Stimulated activated CD4-positive, alpha-beta T cell treated with anti-CD3 and anti-CD28 coated beads, Interleukin-15, amount 100 ng/mL, for 48 hours (primary cell): ENCODE data around the gene SH3BP4.

Source experiments
- DNase-seq, 2 donors: peaks; one replicate each; pipeline ENCODE4 v3.0.0-alpha.2; 2020; ENCODE audit warnings: low read depth in 2 of 2

SH3BP4 gene, protein sequence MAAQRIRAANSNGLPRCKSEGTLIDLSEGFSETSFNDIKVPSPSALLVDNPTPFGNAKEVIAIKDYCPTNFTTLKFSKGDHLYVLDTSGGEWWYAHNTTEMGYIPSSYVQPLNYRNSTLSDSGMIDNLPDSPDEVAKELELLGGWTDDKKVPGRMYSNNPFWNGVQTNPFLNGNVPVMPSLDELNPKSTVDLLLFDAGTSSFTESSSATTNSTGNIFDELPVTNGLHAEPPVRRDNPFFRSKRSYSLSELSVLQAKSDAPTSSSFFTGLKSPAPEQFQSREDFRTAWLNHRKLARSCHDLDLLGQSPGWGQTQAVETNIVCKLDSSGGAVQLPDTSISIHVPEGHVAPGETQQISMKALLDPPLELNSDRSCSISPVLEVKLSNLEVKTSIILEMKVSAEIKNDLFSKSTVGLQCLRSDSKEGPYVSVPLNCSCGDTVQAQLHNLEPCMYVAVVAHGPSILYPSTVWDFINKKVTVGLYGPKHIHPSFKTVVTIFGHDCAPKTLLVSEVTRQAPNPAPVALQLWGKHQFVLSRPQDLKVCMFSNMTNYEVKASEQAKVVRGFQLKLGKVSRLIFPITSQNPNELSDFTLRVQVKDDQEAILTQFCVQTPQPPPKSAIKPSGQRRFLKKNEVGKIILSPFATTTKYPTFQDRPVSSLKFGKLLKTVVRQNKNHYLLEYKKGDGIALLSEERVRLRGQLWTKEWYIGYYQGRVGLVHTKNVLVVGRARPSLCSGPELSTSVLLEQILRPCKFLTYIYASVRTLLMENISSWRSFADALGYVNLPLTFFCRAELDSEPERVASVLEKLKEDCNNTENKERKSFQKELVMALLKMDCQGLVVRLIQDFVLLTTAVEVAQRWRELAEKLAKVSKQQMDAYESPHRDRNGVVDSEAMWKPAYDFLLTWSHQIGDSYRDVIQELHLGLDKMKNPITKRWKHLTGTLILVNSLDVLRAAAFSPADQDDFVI

DNA sequence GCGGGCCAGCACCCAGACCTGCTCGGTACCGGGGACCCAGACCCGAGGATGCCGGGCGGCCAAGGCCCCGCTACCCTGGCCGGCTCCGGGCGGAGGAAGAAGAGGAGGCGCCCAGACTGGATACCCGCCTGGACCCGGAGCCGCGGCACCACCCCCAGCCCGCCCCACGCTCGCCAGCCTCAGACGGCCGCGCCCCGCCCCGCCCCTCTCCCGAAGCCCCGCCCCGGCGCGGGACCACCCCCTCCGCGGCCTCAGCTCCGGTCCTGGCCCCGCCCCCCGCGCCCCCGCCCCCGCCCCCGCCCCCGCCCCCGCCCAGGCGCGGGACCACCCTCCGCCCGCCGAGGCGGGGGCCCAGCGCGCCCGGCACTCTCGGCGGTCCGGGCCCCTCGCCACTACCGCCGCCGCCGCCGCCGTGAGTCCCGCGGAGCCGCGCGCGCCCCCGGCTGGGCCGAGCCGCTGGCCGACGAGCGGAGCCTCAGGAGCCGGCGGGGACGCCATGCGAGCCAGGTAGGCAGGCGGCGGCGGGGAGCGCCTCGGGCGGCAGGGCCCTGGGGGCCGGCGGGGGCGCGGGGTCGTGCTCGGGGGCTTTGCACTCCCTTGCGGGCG, at the start of gene SH3BP4:
TSS of gene SH3BP4 (plus strand) at position 354 of the 606 bp plus-strand sequence. CDS start 82,986 bp downstream, outside the sequence.
- DNase-seq, result no peak

DNA sequence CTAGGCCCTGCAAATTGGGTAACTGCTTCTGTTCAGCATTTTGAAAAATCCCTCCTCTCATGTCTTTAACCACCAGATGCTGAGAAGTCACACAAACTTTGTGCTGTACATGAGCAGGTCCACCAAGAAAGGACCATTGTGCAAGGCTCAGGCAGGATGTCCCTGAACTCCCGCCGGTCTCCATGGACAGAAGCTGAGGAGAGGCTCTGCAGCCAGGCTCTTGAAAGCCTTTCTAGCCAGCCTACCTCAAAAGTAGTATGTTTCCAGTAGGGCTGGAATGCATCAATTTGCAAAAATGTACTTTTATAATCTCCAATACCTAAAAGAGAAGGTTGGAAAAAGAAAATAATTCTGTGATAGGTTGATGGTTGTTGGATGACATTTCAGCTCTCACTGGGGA, 47.0 kb upstream of the SH3BP4 start:
- no peak for DNase-seq

DNA sequence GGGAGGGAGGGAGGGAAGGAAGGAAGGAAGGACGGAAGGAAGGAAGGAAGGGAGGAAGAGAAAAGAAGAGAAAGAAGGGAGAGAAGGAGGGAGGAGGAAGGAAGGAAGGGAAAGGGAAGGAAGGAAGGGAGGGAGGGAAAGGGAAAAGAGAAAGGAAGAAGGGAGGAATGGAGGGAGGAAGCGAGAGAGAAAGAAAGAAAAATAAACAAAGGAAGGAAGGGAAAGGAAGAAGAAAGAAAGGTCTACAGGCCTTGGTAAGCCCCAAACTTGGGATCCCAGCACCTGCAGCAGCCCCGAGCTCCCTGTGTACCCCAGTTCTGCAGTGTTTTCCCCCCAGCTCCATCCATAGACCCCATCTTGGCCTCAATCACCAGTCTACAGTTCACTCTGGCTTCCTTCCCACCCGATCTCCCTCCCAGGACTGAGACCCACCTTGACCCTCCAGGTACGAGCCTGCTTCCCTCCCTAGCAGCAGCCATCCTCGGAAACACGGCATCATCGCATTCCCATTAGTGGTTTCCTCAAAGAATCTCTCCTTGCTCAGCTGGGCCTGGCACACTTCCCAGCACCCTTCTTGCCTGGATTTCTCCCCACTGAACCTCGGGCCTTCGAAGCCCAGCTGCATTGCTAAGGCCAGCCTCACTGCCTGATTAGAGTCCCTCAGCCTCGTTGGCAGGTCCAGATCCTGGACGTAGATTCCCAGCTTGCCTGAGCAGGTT, 46.1 kb upstream of the SH3BP4 start:
- no peak for DNase-seq

DNA sequence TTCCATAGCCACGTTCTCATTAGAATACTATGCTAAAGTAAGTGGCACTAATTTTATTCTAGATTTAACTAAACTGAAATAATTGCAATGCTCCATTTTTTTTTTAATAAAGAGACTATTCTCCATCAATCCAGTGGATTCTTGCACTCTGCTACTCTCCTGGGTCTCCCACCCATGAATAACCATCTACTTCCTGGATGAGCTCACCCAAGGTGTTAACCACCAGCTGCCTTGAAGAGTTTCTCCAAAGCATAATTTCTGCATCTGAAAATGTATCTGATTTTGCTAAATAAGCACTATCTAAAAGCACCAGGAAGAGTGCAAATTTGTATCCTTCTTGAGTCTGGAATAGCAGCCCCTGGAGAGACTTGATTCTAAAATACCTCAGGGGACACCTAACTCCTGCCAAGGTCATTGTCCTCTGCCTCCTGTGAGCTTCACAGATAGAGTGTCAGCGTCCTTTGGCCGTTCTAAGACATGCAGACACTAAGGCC, 41.6 kb upstream of the SH3BP4 start:
- DNase-seq, result no peak

DNA sequence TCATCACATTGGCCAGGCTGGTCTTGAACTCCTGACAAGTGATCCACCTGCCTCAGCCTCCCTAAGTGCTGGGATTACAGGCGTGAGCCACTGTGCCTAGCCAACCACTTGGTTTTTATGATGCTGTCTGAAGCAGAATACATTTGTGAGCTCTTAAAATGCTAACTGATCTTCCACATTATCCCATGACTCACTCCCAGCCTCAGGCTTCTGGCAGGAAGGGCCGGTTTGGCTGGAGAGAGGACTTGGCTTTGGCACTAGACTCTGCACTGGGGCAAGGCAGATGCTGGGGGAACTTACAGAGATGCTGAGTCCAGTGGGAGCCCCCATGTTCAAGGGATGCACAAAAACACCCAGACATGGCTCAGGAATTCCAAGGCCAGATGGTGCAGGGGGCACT, 40.5 kb upstream of the SH3BP4 start:
- DNase-seq, result no peak

DNA sequence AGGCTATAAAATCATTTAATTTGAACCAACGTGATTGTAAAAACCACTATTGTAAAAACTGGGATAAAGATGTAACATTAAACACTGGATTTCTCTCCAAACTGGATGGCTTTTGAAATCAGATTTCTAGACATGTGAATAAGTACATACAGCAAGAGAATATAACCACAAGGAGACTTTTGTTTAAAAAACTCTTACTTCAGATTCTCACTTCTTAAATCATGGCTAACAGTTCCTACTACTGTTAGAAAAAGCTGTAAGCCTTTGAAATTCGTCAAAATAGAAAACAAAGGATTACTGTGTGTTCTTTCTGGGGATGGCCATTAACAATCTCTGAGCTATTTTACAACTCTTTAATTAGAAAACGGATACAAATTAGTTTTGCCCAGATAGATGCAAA, 39.4 kb upstream of the SH3BP4 start:
- DNase-seq, result no peak

DNA sequence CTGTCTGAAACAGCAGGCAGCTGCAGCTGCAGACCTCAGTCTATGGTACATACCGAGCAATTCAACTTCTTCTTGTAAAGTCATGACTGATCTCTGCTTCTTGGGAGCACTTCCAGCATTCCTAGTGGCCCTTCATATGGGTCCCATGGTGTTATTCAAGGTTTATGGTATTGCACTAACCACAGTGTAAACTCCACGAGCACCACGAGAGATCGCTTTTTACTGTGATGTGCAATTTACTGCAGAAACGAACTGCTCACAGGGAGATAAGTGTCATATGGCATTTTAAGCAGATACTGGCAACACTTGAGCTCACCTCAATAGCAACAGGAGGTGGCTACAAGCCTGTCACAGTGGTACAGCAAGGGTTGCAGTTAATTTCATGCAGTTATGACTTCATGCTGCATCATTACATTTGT, 38.6 kb upstream of the SH3BP4 start:
- no peak for DNase-seq

DNA sequence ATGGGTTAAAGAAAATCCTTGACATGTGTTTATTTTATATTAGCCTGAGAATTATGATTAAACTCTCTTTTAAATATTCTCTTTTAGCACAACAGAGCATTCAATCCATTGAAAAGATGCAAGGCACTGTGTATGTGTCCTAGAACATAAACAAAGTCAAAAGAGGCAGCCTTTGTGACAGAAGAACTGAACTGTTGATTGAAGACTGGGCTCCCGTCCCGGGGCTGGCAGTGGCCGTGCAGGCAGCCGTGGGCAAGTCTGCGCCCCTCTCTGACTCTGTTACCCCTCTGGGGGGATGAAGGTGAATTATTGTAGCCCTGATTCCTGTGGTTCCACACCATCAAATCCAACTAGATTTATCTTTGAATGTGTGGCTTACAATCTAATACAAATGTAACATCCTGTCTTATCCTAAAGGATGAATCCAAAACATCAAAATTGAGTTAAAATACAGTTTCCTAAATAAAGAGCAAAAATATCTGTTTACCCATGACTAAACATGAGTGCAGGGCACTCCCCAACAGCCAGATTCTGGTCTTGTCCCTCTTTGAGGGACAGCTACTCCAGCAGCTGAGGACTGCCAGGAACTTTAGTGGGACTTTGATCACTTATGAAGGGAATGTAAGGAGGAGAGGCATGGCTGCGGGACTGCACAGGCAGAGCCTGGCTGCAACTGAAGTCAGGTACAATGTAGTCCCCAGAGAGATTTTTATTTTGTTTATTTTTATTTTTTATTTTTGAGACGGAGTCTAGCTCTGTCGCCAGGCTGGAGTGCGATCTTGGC, 37.3 kb upstream of the SH3BP4 start:
- DNase-seq, result no peak

DNA sequence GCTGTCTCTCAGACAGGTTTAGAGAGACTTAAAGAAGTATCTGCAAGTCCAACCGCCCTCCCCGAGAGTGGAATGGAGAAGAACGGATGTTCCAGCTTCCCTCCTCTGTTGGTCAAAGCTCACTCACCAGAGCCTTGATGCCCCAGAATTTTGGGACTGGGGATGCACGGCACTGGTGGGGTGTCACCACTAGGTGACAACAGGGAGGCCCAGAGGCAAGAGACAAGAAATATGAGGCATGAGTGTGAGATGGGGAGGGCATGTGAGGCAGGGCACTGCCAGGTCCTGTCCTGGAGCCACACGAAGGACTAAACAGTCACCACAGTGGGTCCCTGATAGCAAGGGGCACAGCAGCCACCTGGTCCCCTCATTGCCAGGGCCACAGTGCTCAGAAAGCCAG, 35.1 kb upstream of the SH3BP4 start:
- no peak for DNase-seq

DNA sequence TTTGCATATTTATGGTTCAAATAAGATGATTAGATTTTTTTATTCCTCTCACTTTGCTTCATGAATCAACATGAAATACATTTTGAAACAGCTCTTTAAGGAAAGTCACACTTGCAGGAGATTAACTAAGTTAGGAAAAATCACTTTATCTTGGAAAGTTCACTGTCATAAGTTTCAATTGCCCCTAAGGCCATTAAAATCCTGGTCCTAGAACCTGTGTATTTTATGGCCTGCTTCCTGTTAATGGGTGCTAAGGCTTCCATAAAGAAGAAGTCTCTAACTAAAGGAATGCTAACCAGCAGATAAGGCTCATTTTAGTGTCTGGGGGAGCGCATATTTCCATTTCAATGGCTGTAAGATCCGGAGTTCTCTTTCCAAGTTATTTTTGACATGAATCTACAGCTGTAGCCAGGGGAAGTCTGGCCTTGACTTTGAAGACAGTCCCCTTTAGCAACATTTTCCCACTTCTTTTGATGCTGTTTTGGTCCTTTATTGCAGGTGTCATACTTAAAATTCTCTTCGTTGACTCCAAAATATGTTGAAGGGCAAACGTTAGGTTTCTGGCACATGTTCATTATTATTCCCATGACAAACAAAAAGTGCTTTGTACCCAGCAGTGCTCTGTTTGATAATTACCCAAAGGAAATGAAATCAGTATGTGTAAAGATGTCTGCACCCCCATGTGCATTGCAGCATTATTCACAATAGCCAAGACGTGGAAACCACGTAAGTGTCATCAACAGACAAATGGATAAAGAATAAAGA, 34.4 kb upstream of the SH3BP4 start:
- DNase-seq, result no peak

DNA sequence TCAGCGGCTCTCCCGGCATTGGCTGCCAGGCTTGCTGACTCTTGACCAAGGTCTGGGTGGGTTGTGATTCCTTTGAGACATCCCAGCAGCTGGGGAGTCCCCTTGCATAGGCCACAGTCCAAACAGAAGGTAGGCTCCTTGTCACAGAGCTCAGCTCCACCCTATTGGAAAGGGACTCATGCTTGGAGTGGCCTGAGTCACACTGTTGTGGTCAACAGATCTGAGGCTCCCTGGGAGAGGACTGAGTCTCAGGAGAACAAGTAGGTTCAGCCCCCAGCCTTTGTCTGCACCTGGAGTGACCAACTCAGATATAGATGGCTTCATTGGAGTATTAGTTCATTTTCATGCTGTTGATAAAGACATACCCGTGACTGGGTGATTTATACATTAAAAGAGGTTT, 32.1 kb upstream of the SH3BP4 start:
- DNase-seq, result no peak

DNA sequence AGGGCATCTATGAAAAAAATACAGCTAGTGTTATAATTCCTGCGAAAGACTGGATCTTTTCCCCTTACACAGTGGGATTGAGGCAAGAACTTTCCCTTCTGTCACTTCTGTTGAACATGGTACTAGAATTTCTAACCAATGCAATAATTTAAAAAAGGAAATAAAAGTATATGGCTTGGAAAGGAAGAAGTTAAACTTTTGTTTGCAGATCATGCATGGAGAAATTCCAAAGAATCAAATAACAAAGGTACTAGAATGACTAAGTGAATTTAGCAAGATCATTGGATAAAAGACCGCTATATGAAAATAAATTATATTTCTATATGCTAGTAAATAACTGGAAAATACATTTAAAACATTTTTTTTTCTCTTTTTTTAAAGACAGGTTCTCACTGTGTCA, 31.0 kb upstream of the SH3BP4 start:
- no peak for DNase-seq

DNA sequence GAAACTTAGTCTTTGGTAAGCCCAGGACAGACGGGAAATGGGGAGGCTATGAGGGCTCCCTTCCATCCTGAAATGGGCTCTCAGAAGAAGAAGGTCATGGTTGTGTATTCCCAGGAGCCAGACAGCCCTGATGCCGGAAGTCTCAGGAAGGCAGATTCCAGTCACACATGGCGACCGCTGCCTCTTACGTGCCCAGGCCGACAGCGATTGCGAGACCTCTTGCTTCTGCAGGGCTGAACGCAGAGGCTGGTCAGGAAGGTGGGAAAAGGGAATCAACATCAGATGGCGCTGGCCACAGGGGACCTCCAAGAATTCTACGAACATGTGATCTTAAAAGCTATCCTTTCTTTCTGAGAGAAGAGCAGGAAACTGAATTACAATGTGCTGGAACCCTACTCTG, 22.8 kb upstream of the SH3BP4 start:
- DNase-seq, result no peak

DNA sequence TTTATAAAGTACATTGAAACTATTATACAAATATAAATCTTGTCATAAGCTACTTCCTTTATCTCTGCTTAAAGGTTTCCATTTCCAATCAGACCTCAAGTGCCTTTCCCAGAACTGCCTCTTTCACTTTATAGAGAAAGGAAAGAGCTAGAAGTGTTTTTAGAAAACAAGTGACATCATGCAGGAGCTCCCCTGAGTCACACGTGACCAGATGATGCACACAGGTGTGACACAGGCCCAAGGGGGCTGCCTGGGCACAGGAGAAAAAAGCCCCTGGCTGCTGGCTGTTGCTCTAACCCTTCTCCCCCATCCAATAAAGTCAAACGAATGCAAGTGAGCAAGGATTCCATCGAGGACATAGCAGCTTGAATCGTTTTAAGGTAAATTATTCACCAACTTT, 21.4 kb upstream of the SH3BP4 start:
- no peak for DNase-seq

DNA sequence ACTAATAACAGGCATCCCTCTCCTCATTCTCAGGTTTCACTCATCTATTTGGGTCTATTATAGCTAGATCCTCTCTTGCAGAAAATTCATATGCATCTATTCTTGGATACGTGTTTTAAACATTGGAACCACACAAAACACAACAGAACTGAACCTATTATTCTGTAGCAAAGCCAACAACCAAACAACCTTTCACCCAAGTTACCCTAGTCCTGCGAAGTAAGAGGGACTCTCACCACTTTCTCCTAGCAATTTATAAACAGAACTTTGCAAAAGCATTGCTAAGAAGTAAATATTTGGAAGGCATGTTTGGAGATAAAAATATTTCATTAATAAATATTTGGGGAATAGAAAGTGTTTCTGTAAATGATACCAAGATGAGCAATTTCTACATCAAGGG, 20.4 kb upstream of the SH3BP4 start:
- no peak for DNase-seq

DNA sequence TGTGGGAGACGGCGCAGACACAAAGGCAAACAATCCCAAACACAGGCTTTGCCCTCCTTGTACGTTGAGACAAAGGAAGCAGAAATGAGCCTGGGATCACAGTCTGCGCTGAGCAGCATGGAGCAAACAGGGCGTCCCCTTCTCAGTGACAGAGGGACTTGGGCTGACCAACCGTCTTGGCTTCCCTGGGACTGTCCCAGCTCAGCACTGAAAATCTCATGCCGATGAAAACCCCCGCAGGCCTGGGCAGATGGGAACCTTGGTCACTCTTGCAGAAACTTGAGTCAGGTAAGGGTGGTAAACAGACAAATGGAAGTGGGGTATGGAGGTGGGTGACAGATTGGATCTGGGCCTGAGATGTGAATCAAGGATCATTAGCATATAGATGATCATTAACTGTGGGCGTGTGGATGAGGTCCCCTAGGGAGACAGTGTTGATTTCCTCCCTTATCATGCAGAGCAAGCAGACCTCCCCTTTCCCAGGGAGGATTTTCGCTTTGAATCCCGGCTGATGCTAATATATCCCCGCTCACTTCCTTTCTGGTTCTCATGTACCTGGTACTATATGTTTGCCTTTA, 19.1 kb upstream of the SH3BP4 start:
- DNase-seq, result no peak

DNA sequence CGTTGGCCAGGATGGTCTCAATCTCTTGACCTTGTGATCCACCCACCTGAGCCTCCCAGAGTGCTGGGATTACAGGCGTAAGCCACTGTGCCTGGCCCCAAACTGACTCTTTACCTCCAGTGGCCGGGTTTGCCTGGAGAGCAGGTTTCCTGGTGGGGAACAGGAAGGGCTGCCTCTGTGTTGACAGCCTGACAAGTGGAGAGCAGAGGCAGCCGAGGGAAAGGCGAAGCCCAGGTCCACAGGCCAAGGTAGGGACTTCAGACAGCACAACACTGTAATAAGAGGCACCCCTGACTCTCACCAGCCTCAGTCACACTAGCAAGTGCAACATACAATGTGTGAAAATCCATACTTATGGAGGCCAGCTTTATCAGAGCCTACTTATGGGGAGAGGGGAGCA, 16.5 kb upstream of the SH3BP4 start:
- no peak for DNase-seq

DNA sequence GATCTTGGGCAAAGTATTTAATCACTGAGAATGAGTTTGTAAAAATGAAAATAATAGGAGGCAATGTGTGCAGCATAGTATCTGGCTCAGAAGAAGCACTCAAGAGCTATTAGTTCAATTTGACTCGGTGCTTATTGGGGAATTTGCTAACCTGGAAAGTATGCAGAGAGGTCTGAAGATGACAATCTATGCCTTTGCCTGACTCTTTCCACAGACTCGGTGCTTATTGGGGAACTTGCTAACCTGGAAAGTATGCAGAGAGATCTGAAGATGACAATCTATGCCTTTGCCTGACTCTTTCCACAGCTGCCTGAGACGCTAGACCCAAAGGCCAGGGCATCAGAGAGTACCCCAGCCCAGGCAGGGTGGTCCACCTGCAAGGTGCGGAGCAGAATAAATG, 12.2 kb upstream of the SH3BP4 start:
- DNase-seq, result no peak

DNA sequence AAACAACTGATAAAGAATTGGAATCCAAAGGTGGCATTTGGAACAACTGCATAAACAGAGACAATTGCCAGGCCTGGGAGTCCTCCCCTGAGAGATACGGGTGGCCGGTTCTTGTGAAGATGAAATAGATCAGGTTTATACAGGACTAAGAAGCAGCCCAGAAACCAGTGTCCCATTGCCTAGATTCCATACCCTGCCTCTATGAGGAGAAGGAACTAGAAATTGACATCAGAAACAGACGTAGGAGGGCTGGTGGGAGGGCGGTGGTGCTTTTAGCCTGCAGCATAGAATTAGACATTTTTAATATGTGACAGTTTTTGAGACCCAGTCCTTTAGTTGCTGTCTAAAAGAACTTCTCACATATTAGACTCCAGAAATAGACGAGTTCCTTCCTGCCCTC, 11.8 kb upstream of the SH3BP4 start:
- DNase-seq, result no peak

DNA sequence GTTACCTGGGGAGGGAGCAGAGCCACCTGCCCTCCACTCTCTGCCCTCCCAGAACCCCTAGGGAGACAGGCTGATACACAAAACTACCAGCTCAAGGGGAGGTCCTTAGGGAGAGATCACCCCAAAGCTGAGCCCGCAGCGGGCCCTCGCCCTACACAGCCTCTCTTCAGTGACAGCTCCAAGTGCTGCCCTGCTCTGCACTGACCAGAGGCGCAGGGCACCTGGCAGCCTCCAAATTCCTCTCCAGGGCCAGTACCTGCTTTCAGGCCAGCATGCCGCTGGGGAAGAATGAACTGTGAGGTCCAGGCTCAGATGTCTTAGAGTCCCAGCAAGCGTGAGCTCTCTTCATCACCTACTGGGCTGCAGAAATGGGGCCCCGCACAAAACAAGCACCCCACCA, 11.3 kb upstream of the SH3BP4 start:
- DNase-seq, result no peak
